Karpas-422 (cell line): ENCODE results near the gene WWC2. TPM values are rescaled to one million over a fixed set of nuclear protein-coding genes. Genes with fewer than 3 reads are reported as not detected.

Experiments used
- DNase-seq: peaks from one replicate; pipeline ENCODE4 v3.0.0-alpha.2; 2015
- H2AFZ ChIP-seq: fragments of 200-600 bp; sonication (generic); 2 replicates; pipeline ENCODE4 v1.6.1; 2014; ENCODE audit warnings: antibody characterized with exemption, low read length, mixed read lengths
- H3K27ac ChIP-seq: fragments of 200-600 bp; sonication (generic); 2 replicates; pipeline ENCODE4 v1.5.1; 2014; ENCODE audit warnings: mild to moderate bottlenecking, low read length, moderate library complexity
- H3K27me3 ChIP-seq: fragments of 200-600 bp; sonication (generic); 2 replicates; pipeline ENCODE4 v1.6.1; 2014; ENCODE audit warnings: low read length, mixed read lengths
- H3K36me3 ChIP-seq: fragments of 200-600 bp; sonication (generic); 2 replicates; pipeline ENCODE4 v1.6.1; 2014; ENCODE audit warnings: low read length, mixed read lengths; ENCODE audit not compliant: insufficient read depth
- H3K4me1 ChIP-seq: fragments of 200-600 bp; sonication (generic); 2 replicates; pipeline ENCODE4 v1.6.1; 2014; ENCODE audit warnings: mild to moderate bottlenecking, low read length, mixed read lengths
- H3K4me2 ChIP-seq: fragments of 200-600 bp; sonication (generic); 2 replicates; pipeline ENCODE4 v1.6.1; 2014; ENCODE audit warnings: low read length, low read depth, mild to moderate bottlenecking; ENCODE audit not compliant: poor library complexity, severe bottlenecking
- H3K4me3 ChIP-seq: fragments of 200-600 bp; sonication (generic); 2 replicates; pipeline ENCODE4 v1.5.1; 2014; ENCODE audit warnings: mild to moderate bottlenecking, antibody characterized with exemption, low read length, mixed read lengths
- H3K79me2 ChIP-seq: fragments of 200-600 bp; sonication (generic); 2 replicates; pipeline ENCODE4 v1.6.1; 2014; ENCODE audit warnings: mild to moderate bottlenecking, low read length, mixed read lengths
- H3K9ac ChIP-seq: fragments of 200-600 bp; sonication (generic); 2 replicates; pipeline ENCODE4 v1.6.0; 2014; ENCODE audit warnings: low read length
- H3K9me2 ChIP-seq: fragments of 200-600 bp; sonication (generic), shearing (Covaris generic); replicated peaks from 2 replicates; pipeline ENCODE4 v1.6.0; 2014; ENCODE audit warnings: mild to moderate bottlenecking, low read length, moderate library complexity; ENCODE audit not compliant: insufficient read depth
- H3K9me3 ChIP-seq: fragments of 300-700, 200-600 bp; sonication (generic); 2 replicates; pipeline ENCODE4 v1.6.1; 2014; ENCODE audit warnings: low read length, mixed read lengths
- H4K20me1 ChIP-seq: fragments of 200-600 bp; sonication (generic); 2 replicates; pipeline ENCODE4 v1.6.1; 2014; ENCODE audit warnings: mild to moderate bottlenecking, antibody characterized with exemption, low read length, low read depth; ENCODE audit not compliant: insufficient read depth
- total RNA-seq: library from RNA; depleted of rRNA; stranded (reverse); fragments of >200 nt; shearing (Covaris generic); gene quantifications from 2 replicates; pipeline ENCODE4 v1.2.3, GENCODE V29; 2014; ENCODE audit warnings: low replicate concordance

The WWC2 gene
- total RNA-seq, 1 experiment from 2014 or later = not detected

GRCh38 chr4:183220236-183220635, 121.2 kb downstream of the WWC2 start:
- Histone ChIP-seq H3K27me3 (no peaks in the 10 kb centered on the region), H4K20me1 (no peaks in the 10 kb centered on the region), H3K36me3 (no peaks in the 10 kb centered on the region), H3K4me1 (no peaks in the 10 kb centered on the region), H3K4me3 (no peak overlapping the region), H3K9me3 (no peaks in the 10 kb centered on the region), H2AFZ (no peak overlapping the region), H3K79me2 (no peaks in the 10 kb centered on the region), H3K4me2 (no peak overlapping the region), H3K9me2 (no peaks in the 10 kb centered on the region), H3K27ac (no peak overlapping the region), H3K9ac (no peak overlapping the region)
- no peak for DNase-seq

DNA sequence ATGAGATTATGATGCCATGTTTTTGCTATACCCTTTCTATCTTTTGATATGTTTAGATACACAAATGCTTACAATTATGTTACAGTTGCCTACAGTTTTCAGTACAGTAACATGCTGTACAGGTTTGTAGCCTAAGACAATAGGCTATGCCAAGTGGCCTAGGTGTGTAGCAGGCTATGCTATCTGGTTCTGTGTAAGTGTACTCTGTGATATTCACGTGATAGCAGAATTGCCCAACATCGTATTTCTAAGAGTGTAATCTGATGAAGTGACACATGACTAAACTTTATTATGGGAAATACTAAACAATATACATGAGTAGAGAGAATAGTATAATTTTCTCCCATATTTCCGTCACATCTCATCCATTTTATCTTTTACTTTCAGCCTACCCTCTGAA, 124.0 kb downstream of the WWC2 start:
- no peaks in the 10 kb centered on the region for H3K9me3 ChIP-seq
- no peak overlapping the region for H3K9ac ChIP-seq
- H3K79me2 ChIP-seq = no peaks in the 10 kb centered on the region
- H3K9me2 ChIP-seq = no peaks in the 10 kb centered on the region
- H3K27ac ChIP-seq = no peak overlapping the region
- H2AFZ ChIP-seq = no peak overlapping the region
- H3K4me3 ChIP-seq = no peak overlapping the region
- DNase-seq = no peak
- H3K27me3 ChIP-seq = no peaks in the 10 kb centered on the region
- H3K4me2 ChIP-seq = no peak overlapping the region
- no peaks in the 10 kb centered on the region for H4K20me1 ChIP-seq
- H3K36me3 ChIP-seq = no peaks in the 10 kb centered on the region
- no peaks in the 10 kb centered on the region for H3K4me1 ChIP-seq

DNA sequence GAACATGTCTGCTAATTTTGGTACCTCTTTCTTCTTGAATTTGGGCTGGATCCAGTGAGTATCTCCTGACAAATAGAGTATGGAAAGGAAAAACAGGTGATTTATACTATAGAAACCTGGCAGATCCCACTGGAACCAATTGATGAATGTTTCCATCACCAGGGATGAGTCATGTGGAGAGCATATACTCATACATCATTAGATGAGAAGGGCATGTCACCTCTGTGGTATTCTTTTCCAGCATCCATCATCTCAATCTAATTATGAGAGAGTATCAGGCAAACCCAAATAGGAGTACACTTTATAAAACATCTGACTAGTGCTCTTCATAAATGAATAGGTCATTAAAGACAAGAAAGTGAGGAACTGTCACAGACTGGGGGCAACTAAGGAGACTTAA, 130.3 kb downstream of the WWC2 start:
- H3K4me3 ChIP-seq = no peak overlapping the region
- H3K4me2 ChIP-seq = no peak overlapping the region
- DNase-seq = no peak
- no peaks in the 10 kb centered on the region for H3K9me3 ChIP-seq
- H3K27me3 ChIP-seq = no peaks in the 10 kb centered on the region
- H3K36me3 ChIP-seq = no peaks in the 10 kb centered on the region
- no peaks in the 10 kb centered on the region for H3K4me1 ChIP-seq
- H4K20me1 ChIP-seq = no peaks in the 10 kb centered on the region
- no peak overlapping the region for H3K27ac ChIP-seq
- H2AFZ ChIP-seq = no peak overlapping the region
- no peaks in the 10 kb centered on the region for H3K79me2 ChIP-seq
- H3K9me2 ChIP-seq = no peaks in the 10 kb centered on the region
- no peak overlapping the region for H3K9ac ChIP-seq

DNA sequence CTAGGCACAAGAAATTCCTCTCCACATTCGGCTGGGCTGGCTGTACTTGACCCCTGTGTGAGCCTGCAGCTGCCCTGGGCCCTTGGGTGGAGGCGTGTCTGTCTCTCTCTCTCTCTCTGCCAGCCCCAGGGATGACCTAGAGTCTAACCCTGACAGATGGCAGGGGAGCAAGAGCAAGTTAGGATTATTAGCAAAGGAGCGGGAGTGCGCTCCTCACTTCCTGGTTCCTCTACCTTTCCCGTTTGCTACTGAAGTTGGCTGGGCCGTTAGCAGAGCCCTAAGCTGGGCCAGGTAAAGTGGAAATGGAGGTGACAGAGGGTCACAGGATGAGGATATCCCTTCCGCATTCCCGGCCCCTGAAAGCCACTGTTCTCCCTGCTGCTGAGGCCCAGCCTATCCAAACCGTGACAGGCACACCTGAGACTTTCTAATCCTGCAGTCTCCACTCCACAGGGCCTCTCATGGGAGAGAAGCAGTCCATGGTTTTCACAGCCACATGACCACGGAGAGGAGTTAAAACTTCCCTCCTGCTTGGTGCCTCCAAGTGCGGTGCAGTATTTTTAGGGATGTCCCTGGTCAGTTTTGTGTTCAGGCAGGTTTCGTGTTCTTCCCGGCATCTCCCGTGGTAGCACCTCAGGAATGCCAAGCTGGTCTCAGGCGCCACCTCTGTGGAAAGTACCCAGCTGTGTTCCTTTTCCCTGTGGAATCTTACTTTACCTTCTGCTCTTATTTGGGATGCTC, 141.7 kb downstream of the WWC2 start:
- Histone ChIP-seq H2AFZ (no peak overlapping the region), H4K20me1 (no peaks in the 10 kb centered on the region), H3K9ac (no peak overlapping the region), H3K27me3 (no peaks in the 10 kb centered on the region), H3K27ac (no peak overlapping the region), H3K9me3 (no peaks in the 10 kb centered on the region), H3K36me3 (no peaks in the 10 kb centered on the region), H3K4me1 (no peaks in the 10 kb centered on the region), H3K79me2 (no peaks in the 10 kb centered on the region), H3K4me3 (no peak overlapping the region), H3K9me2 (no peaks in the 10 kb centered on the region), H3K4me2 (no peak overlapping the region)
- no peak for DNase-seq

- H3K9ac ChIP-seq = no peak overlapping the region
These were observed 142.2 kb downstream of the WWC2 start for GRCh38 chr4:183241322-183241640.

GRCh38 chr4:183241721-183242151, 142.7 kb downstream of the WWC2 start:
- DNase-seq = no peak
- H3K79me2 ChIP-seq = no peaks in the 10 kb centered on the region
- H3K4me1 ChIP-seq = no peaks in the 10 kb centered on the region
- H2AFZ ChIP-seq = no peak overlapping the region
- H3K4me2 ChIP-seq = no peak overlapping the region
- H3K4me3 ChIP-seq = no peak overlapping the region
- no peaks in the 10 kb centered on the region for H3K9me3 ChIP-seq
- H3K27ac ChIP-seq = no peak overlapping the region
- H3K27me3 ChIP-seq = no peaks in the 10 kb centered on the region
- H3K9ac ChIP-seq = no peak overlapping the region
- H4K20me1 ChIP-seq = no peaks in the 10 kb centered on the region
- no peaks in the 10 kb centered on the region for H3K36me3 ChIP-seq
- no peaks in the 10 kb centered on the region for H3K9me2 ChIP-seq

More at GRCh38 chr4:183241322-183241640, 142.2 kb downstream of the WWC2 start:
- Histone ChIP-seq H3K4me3 (no peak overlapping the region), H3K9me3 (no peaks in the 10 kb centered on the region), H4K20me1 (no peaks in the 10 kb centered on the region), H3K27me3 (no peaks in the 10 kb centered on the region), H3K36me3 (no peaks in the 10 kb centered on the region), H3K4me1 (no peaks in the 10 kb centered on the region), H3K79me2 (no peaks in the 10 kb centered on the region), H3K27ac (no peak overlapping the region), H3K4me2 (no peak overlapping the region), H2AFZ (no peak overlapping the region), H3K9me2 (no peaks in the 10 kb centered on the region)
- no peak for DNase-seq

DNA sequence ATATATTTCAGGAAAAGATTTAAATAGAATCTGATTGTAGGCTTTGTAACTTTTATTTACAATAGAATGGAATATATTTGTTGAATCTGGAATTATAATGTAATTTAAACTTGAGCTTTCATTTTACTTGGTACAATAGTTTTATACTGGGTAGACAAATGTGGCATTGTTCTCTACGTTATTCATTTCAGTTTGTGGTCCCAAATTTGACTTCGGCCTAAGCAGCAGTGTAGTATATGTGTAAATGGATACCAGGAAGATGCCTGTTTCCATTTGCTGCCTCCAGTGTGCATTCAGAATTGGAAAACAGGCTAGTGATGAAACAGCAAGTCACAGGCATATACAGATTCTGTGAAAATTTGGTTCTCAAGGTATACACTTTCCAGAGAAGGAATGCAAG, 143.2 kb downstream of the WWC2 start:
- Histone ChIP-seq H3K27ac (no peak overlapping the region), H4K20me1 (no peaks in the 10 kb centered on the region), H3K27me3 (no peaks in the 10 kb centered on the region), H3K9me3 (no peaks in the 10 kb centered on the region), H3K9me2 (no peaks in the 10 kb centered on the region), H3K4me3 (no peak overlapping the region), H3K4me2 (no peak overlapping the region), H3K4me1 (no peaks in the 10 kb centered on the region), H2AFZ (no peak overlapping the region), H3K9ac (no peak overlapping the region), H3K79me2 (no peaks in the 10 kb centered on the region), H3K36me3 (no peaks in the 10 kb centered on the region)
- no peak for DNase-seq

- H3K4me1 ChIP-seq = no peaks in the 10 kb centered on the region
- H3K9me3 ChIP-seq = no peaks in the 10 kb centered on the region
- H4K20me1 ChIP-seq = no peaks in the 10 kb centered on the region
- no peaks in the 10 kb centered on the region for H3K79me2 ChIP-seq
- no peak overlapping the region for H3K4me2 ChIP-seq
- no peaks in the 10 kb centered on the region for H3K27me3 ChIP-seq
- no peaks in the 10 kb centered on the region for H3K9me2 ChIP-seq
- H3K36me3 ChIP-seq = no peaks in the 10 kb centered on the region
- no peak overlapping the region for H3K9ac ChIP-seq
- DNase-seq = no peak
- no peak overlapping the region for H2AFZ ChIP-seq
- no peak overlapping the region for H3K4me3 ChIP-seq
- H3K27ac ChIP-seq = no peak overlapping the region
These were observed 145.0 kb downstream of the WWC2 start for GRCh38 chr4:183244019-183244418.
